PC-3 (cell line): Measurements from ENCODE around the gene FOXL1. TPM values are rescaled to one million over a fixed set of nuclear protein-coding genes. Genes with fewer than 3 reads are reported as not detected.

Experiments
- ATAC-seq: fragments of 200-7000 bp; cut with Tn5 transposase; 2 replicates; pipeline ENCODE4 v1.9.1; 2020; ENCODE audit warnings: mild to moderate bottlenecking, moderate library complexity
- BruUV-seq: library from RNA; stranded (reverse); fragments of 400-500 nt; replicated peaks from 2 replicates; lab custom pipeline; 2021; lab: Mats Ljungman, UMichigan
- CTCF ChIA-PET: fragments of 300-600 bp; sonication (Branson Sonifier 250); formaldehyde crosslinking; loops from one replicate; lab custom pipeline; 2022; ENCODE audit warnings: antibody characterized with exemption; lab: Charles Lee
- POLR2A ChIA-PET: fragments of 300-600 bp; sonication (Branson Sonifier 250); formaldehyde crosslinking; loops from one replicate; lab custom pipeline; 2022; ENCODE audit warnings: antibody characterized with exemption; ENCODE audit not compliant: unreplicated experiment; lab: Charles Lee
- DNase-seq: peaks from one replicate; pipeline ENCODE4 v3.0.0-alpha.2; 2015
- H2AFZ ChIP-seq: fragments of 300-600 bp; sonication (generic); 2 replicates; pipeline ENCODE4 v1.6.0; 2016; ENCODE audit warnings: antibody characterized with exemption, low read length
- H3F3A ChIP-seq: fragments of 300-600 bp; sonication (generic); one replicate; pipeline ENCODE4 v1.6.0; 2017; ENCODE audit warnings: antibody characterized with exemption, low read length, control low read depth, mild to moderate bottlenecking; ENCODE audit not compliant: unreplicated experiment
- H3K27ac ChIP-seq: fragments of 300-600 bp; sonication (generic); 2 replicates; pipeline ENCODE4 v1.5.1; 2016; ENCODE audit warnings: mild to moderate bottlenecking, low read length
- H3K27me3 ChIP-seq: fragments of 300-600 bp; sonication (generic); 2 replicates; pipeline ENCODE4 v1.6.1; 2016; ENCODE audit warnings: low read length, mixed read lengths
- H3K36me3 ChIP-seq: fragments of 300-600 bp; sonication (generic); 2 replicates; pipeline ENCODE4 v1.6.1; 2016; ENCODE audit warnings: low read depth, mixed run types, low read length, mixed read lengths
- H3K4me1 ChIP-seq: fragments of 300-600 bp; sonication (generic); 2 replicates; pipeline ENCODE4 v1.5.1; 2016; ENCODE audit warnings: low read length; ENCODE audit not compliant: insufficient read depth
- H3K4me2 ChIP-seq: fragments of 300-600 bp; sonication (generic); 2 replicates; pipeline ENCODE4 v1.6.0; 2016; ENCODE audit warnings: low read length
- H3K4me3 ChIP-seq: fragments of 300-600 bp; sonication (generic); 2 replicates; pipeline ENCODE4 v1.5.1; 2016; ENCODE audit warnings: mild to moderate bottlenecking, low read length, mixed read lengths
- H3K79me2 ChIP-seq: fragments of 300-600 bp; sonication (generic); 2 replicates; pipeline ENCODE4 v1.6.1; 2017; ENCODE audit warnings: low read length, mixed read lengths
- H3K9ac ChIP-seq: fragments of 300-600 bp; sonication (generic); 2 replicates; pipeline ENCODE4 v1.6.0; 2016; ENCODE audit warnings: mild to moderate bottlenecking, low read length
- H3K9me2 ChIP-seq: fragments of 300-600 bp; sonication (generic); replicated peaks from 2 replicates; pipeline ENCODE4 v1.6.1; 2016; ENCODE audit warnings: mixed run types, low read length, mixed read lengths
- H3K9me3 ChIP-seq: fragments of 300-600 bp; sonication (generic); 2 replicates; pipeline ENCODE4 v1.6.1; 2016; ENCODE audit warnings: low read length, mixed read lengths
- H4K20me1 ChIP-seq: fragments of 300-600 bp; sonication (generic); 2 replicates; pipeline ENCODE4 v1.6.1; 2016; ENCODE audit warnings: low read length, mixed read lengths
- CTCF ChIP-seq: fragments of 300-600 bp; sonication (generic); conservative IDR thresholded peaks from 2 replicates; pipeline ENCODE4 v1.5.1; 2017; ENCODE audit warnings: antibody characterized with exemption, low read depth, mild to moderate bottlenecking, low read length
- EZH2 ChIP-seq: fragments of 300-600 bp; sonication (generic); IDR thresholded peaks from one replicate; pipeline ENCODE4 v1.6.1; 2017; ENCODE audit warnings: antibody characterized with exemption, mild to moderate bottlenecking, low read length; ENCODE audit not compliant: unreplicated experiment
- EZH2phosphoT487 ChIP-seq: fragments of 300-600 bp; sonication (generic); IDR thresholded peaks from 2 replicates; pipeline ENCODE4 v1.6.1; 2018; ENCODE audit warnings: mild to moderate bottlenecking, antibody characterized with exemption, low read length, borderline replicate concordance
- intact Hi-C: fragments of 100-400 bp; cut with micrococcal nuclease; formaldehyde crosslinking; loops from 2 replicates; pipeline ENCODE4 v1.9.0; 2023
- total RNA-seq: library from RNA; depleted of rRNA; stranded (reverse); fragments of >200 nt; gene quantifications from 2 replicates; pipeline ENCODE4 v1.2.3, GENCODE V29; 2014

Gene FOXL1
- total RNA-seq, 1 experiment from 2014 or later: 8.1 TPM

- Histone ChIP-seq H3K4me1 (peaks cover 7% of the 10 kb centered on the region), H3K27me3 (no peaks in the 10 kb centered on the region), H3K4me2 (no peak overlapping the region), H3K9me2 (no peaks in the 10 kb centered on the region), H3K4me3 (no peak overlapping the region), H3F3A (no peaks in the 10 kb centered on the region), H3K9me3 (no peaks in the 10 kb centered on the region), H3K9ac (no peak overlapping the region), H3K79me2 (no peaks in the 10 kb centered on the region), H3K27ac (no peak overlapping the region), H4K20me1 (no peaks in the 10 kb centered on the region), H3K36me3 (no peaks in the 10 kb centered on the region), H2AFZ (no peak overlapping the region)
- ChIA-PET POLR2A (no interaction called here), CTCF (no interaction called here)
- no peak for TF ChIP-seq CTCF
- no peak for TF ChIP-seq EZH2
- TF ChIP-seq EZH2phosphoT487: no peak
- intact Hi-C loops: no loop called here
- BruUV-seq: no TSS peak
- ATAC-seq (no peak), DNase-seq (no peak)
Observed at GRCh38 chr16:86570558-86571529, 7.5 kb upstream of the FOXL1 start.

- TF ChIP-seq EZH2phosphoT487 (no peak), CTCF (no peak), EZH2 (no peak)
- Histone ChIP-seq H3K9me3 (no peaks in the 10 kb centered on the region), H3K36me3 (no peaks in the 10 kb centered on the region), H3K9me2 (no peaks in the 10 kb centered on the region), H3K4me3 (no peak overlapping the region), H3K27me3 (no peaks in the 10 kb centered on the region), H3K27ac (no peak overlapping the region), H3K4me2 (no peak overlapping the region), H3K9ac (no peak overlapping the region), H3K4me1 (peaks cover 7% of the 10 kb centered on the region), H3F3A (no peaks in the 10 kb centered on the region), H2AFZ (no peak overlapping the region), H4K20me1 (no peaks in the 10 kb centered on the region), H3K79me2 (peaks cover 4% of the 10 kb centered on the region)
- no TSS peak for BruUV-seq
- CTCF ChIA-PET: no interaction called here
- POLR2A ChIA-PET: no interaction called here
- intact Hi-C loops: no loop called here
- no peak for DNase-seq
- no peak for ATAC-seq
Observed at GRCh38 chr16:86571530-86571915, 6.8 kb upstream of the FOXL1 start.

GRCh38 chr16:86572041-86572521, 6.3 kb upstream of the FOXL1 start:
- CTCF ChIA-PET: no interaction called here
- Histone ChIP-seq H4K20me1 (no peaks in the 10 kb centered on the region), H2AFZ (no peak overlapping the region), H3K4me1 (peaks cover 8% of the 10 kb centered on the region), H3K79me2 (peaks cover 9% of the 10 kb centered on the region), H3K9ac (no peak overlapping the region), H3K27me3 (no peaks in the 10 kb centered on the region), H3K4me3 (no peak overlapping the region), H3K9me2 (no peaks in the 10 kb centered on the region), H3F3A (no peaks in the 10 kb centered on the region), H3K9me3 (no peaks in the 10 kb centered on the region), H3K4me2 (no peak overlapping the region), H3K36me3 (no peaks in the 10 kb centered on the region), H3K27ac (no peak overlapping the region)
- no TSS peak for BruUV-seq
- intact Hi-C loops: no loop called here
- DNase-seq: no peak
- POLR2A ChIA-PET: no interaction called here
- no peak for ATAC-seq
- no peak for TF ChIP-seq EZH2phosphoT487
- no peak for TF ChIP-seq CTCF
- no peak for TF ChIP-seq EZH2
